Measurements from ENCODE around the gene NPHP4. TPM values are rescaled to one million over a fixed set of nuclear protein-coding genes. Genes with fewer than 3 reads are reported as not detected.

The NPHP4 gene
- total and polyA plus RNA-seq, 10 of the 15 experiments (the other 5 are each of a cell fraction or from before 2014, with no cell fraction given): 0.16 to 10.5 (median 3.1) TPM

DNA sequence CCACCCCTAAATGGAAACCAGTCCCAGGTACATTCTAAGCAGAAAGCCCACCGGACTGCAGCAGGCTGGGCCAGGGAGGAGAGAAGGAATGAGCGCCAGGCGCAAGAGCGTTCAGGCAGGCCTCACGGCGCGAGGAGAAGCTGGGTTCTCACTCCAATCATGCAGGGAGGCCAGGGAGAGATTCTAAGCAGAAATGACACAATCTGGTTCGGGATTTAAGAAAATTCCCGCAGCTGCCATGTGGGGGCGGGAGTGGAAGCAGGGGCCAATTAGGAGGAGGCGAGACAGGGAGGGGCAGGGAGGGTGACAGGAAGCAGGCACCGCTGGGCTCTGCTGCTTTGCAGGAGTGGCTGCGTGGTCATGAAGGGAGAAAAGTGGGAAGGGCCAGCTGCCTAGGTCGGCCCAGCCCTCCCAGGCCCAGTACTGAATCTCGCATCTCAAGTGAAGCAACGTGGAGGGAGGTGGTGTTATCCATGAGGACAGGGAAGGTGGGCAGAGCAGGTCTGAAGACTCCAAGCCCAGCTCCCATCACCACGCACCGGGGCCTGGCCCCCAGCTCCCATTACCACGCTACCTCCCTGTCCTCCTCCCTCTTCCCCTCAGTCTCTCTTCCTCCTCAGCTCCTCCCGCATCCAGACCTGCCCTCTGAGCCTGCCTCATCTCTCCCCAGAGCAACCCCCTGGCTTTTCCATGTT lies 11.8 kb downstream of the NPHP4 start:
- Histone ChIP-seq H3K27ac (ENCODE audit: control insufficient read depth, insufficient read depth) (no peak overlapping the region), H3K9ac (ENCODE audit: control insufficient read depth, insufficient read depth, low read length) (no peak overlapping the region), H3K79me2 (ENCODE audit: control insufficient read depth, insufficient read depth, low read length) (no peaks in the 10 kb centered on the region), H3K36me3 (ENCODE audit: control insufficient read depth in 2 of 2, insufficient read depth in 2 of 2, low read length in 1 of 2) (no peaks in the 10 kb centered on the region; a peak in 3 of 4 replicates), H3K4me3 (no peak overlapping the region), H3K27me3 (replicated peaks in 1 of 2; ENCODE audit: control insufficient read depth in 2 of 2, insufficient read depth in 2 of 2, low read length in 1 of 2) (no peaks in the 10 kb centered on the region), H3K9me3 (replicated peaks; ENCODE audit: control insufficient read depth, insufficient read depth, low read length) (no peaks in the 10 kb centered on the region), H3K4me1 (ENCODE audit: control insufficient read depth, insufficient read depth, low read length) (peaks cover 3% of the 10 kb centered on the region; the same call in 1 of the 2 replicates), H2AFZ (ENCODE audit: control insufficient read depth, low read depth, low read length) (no peak overlapping the region), H4K20me1 (ENCODE audit: control insufficient read depth, insufficient read depth) (no peaks in the 10 kb centered on the region), H3K4me2 (ENCODE audit: control insufficient read depth, insufficient read depth) (no peak overlapping the region)
- no peak for DNase-seq (ENCODE audit: low read depth, low spot score)
- WGBS (ENCODE audit: insufficient coverage, insufficient replicate concordance, low lambda C conversion rate, missing lambda C conversion rate): 59% methylated on average over 20 of the region's 20 CpGs
- TF ChIP-seq, protein P1, sequence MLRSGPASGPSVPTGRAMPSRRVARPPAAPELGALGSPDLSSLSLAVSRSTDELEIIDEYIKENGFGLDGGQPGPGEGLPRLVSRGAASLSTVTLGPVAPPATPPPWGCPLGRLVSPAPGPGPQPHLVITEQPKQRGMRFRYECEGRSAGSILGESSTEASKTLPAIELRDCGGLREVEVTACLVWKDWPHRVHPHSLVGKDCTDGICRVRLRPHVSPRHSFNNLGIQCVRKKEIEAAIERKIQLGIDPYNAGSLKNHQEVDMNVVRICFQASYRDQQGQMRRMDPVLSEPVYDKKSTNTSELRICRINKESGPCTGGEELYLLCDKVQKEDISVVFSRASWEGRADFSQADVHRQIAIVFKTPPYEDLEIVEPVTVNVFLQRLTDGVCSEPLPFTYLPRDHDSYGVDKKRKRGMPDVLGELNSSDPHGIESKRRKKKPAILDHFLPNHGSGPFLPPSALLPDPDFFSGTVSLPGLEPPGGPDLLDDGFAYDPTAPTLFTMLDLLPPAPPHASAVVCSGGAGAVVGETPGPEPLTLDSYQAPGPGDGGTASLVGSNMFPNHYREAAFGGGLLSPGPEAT (IDR thresholded peaks at IDR 0.05; ENCODE audit: low read depth): no peak
- no peak for TF ChIP-seq SMARCA5 (IDR thresholded peaks at IDR 0.05)
- TF ChIP-seq NFYA (IDR thresholded peaks at IDR 0.05; ENCODE audit: borderline replicate concordance, low read depth, low read length): no peak
- no peak for TF ChIP-seq CREM (IDR thresholded peaks at IDR 0.05; ENCODE audit: low read depth)
- TF ChIP-seq POLR2A (IDR thresholded peaks at IDR 0.05; ENCODE audit: low read depth, low read length): no peak
- no peak for TF ChIP-seq GABPA (IDR thresholded peaks at IDR 0.05; ENCODE audit: low read depth)
- no peak for TF ChIP-seq TARDBP (IDR thresholded peaks at IDR 0.05; ENCODE audit: borderline replicate concordance)
- TF ChIP-seq MYC (IDR thresholded peaks at IDR 0.05; ENCODE audit: insufficient read depth, insufficient read length, insufficient replicate concordance, low read length, severe bottlenecking): no peak
- no peak for TF ChIP-seq CBX5 (IDR thresholded peaks at IDR 0.05; ENCODE audit: low read depth)
- TF ChIP-seq FOXK2 (IDR thresholded peaks at IDR 0.05): no peak
- TF ChIP-seq SMAD5 (IDR thresholded peaks at IDR 0.05; ENCODE audit: low read depth): no peak
- TF ChIP-seq PAX8 (IDR thresholded peaks at IDR 0.05): no peak
- no TSS peak for BruUV-seq (replicated peaks)
- in situ Hi-C loops (cut with MboI): no loop called here
- intact Hi-C loops (cut with micrococcal nuclease; ENCODE audit: unreplicated experiment): no loop called here
- ChIA-PET SMC1A (ENCODE audit: uncharacterized antibody, unreplicated experiment) (no interaction called here), CTCF (no interaction called here), POLR2A (no interaction called here), RAD21 (ENCODE audit: unreplicated experiment) (no interaction called here)
- peak; percentile 61 for ATAC-seq
- FAIRE-seq: no peak

Data from GM12878 (cell line).